Smooth muscle cell of trachea (primary cell): ENCODE results near the gene RASEF. TPM values are rescaled to one million over a fixed set of nuclear protein-coding genes. Genes with fewer than 3 reads are reported as not detected.

Source experiments
- total RNA-seq: library from RNA; depleted of rRNA; stranded (reverse); fragments of >200 nt; gene quantifications from 2 replicates; pipeline ENCODE4 v1.2.1, GENCODE V29; 2014

The RASEF gene
- 0.44 and 0.50 TPM in 2 replicates for total RNA-seq

DNA sequence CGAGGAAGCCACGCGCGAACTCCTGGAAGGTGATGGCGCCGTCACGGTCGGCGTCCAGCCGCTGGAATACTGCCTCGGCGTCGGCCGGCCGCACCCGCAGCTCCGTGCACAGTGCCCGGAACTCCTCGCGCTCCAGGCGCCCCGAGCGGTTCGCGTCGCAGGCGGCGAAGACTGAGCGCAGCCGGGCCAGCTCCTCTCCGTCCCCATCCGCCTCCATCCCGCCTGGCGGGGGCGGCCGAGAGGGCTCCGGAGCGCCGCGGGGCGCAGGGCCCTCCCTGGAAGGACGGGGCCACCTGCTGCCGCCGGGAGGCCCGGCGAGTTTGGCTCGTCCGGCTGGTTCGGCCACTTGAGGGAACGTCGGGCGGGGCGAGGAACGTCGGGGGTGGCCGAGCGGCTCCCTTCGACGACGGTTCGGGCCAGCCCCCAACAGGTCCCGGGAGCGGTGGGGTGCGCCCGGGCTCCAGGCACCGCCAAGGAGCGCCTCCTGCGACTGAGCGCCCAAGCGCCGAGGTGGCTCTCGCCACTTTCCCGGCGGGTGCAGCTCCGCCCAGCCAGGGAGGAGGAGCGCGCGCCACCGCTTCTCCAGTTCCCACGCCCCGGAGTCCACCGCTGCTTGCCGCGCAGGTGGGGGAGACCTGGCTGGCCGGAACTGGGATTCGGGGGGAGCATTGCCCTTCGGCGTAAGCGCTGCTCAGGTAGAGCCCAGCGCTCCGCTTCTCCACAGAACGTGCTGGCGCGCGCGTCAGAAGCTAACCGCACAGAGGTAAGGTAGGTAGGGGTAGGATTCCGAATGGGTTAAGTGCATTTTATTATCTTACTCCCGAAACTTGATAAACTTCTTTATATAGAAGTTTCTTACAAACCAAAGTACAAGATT, at the start of gene RASEF:
Gene RASEF (minus strand): TSS at position 492 of the 877 bp plus-strand sequence. CDS start 275 bp downstream, at position 217.

